HuH-7 (cell line): ENCODE measurements around the gene VWA8.

Experiments
- DNase-seq: peaks from one replicate; pipeline ENCODE4 v3.0.0; 2011; ENCODE audit warnings: low spot score

VWA8 gene

GRCh38 chr13:41520016-41520659, 440.8 kb downstream of the VWA8 start:
- DNase-seq, result no peak
